Body of pancreas (tissue), 4 donors: ENCODE results near the gene LHX3. TPM values are rescaled to one million over a fixed set of nuclear protein-coding genes. Genes with fewer than 3 reads are reported as not detected.

Source experiments
- ATAC-seq: fragments of 150-250 bp; one replicate; pipeline ENCODE4 v1.9.1; 2016
- DNase-seq, 4 donors: peaks; one replicate each; pipeline ENCODE4 v3.0.0-alpha.2; 2019
- H3K27ac ChIP-seq, 4 donors: fragments of 200-600 bp; sonication (generic); 1 replicate in 3 of 4; 2 replicates in 1 of 4; pipeline versions ENCODE4 v1.5.1 to v1.6.1; 2016 to 2019; ENCODE audit warnings: mild to moderate bottlenecking in 1 of 4, mixed read lengths in 1 of 4, moderate library complexity in 1 of 4
- H3K27me3 ChIP-seq, 2 donors: fragments of 200-600 bp; sonication (generic); one replicate each; pipeline ENCODE4 v1.6.0; 2016; ENCODE audit warnings: mild to moderate bottlenecking in 1 of 2
- H3K36me3 ChIP-seq, 2 donors: fragments of 200-600 bp; sonication (generic); replicated peaks in 1 of 2; 2 replicates each; pipeline ENCODE4 v1.5.1; 2016; ENCODE audit warnings: low read depth in 2 of 2; ENCODE audit not compliant: insufficient read depth in 1 of 2
- H3K4me1 ChIP-seq: fragments of 200-600 bp; sonication (generic); one replicate; pipeline ENCODE4 v1.6.0; 2016
- H3K4me3 ChIP-seq, 2 donors: fragments of 200-600 bp; sonication (generic); 1 replicate in 1 of 2; 2 replicates in 1 of 2; pipeline ENCODE4 v1.5.1; 2016 to 2019
- H3K9me3 ChIP-seq, 3 donors: fragments of 200-600 bp; sonication (generic); 1 replicate in 2 of 3; 2 replicates in 1 of 3; pipeline ENCODE4 v1.5.1; 2016
- CTCF ChIP-seq, 7 experiments: fragments of 450-650 bp in 4 of 7; fragments of 200-600 bp in 3 of 7; sonication (generic) in 3 of 7; IDR thresholded peaks; one replicate each; pipeline ENCODE4 v1.5.1; 2016 to 2019; ENCODE audit warnings: antibody characterized with exemption in 7 of 7
- POLR2A ChIP-seq, 3 donors: fragments of 450-650 bp; IDR thresholded peaks; one replicate each; pipeline ENCODE4 v1.6.1; 2016; ENCODE audit warnings: antibody characterized with exemption in 3 of 3, mild to moderate bottlenecking in 2 of 3
- WGBS, 2 donors: methylation state at CpG; one replicate each; pipeline ENCODE4 v1.1.5; 2017; 5-methylcytosine and 5-hydroxymethylcytosine counted together
- intact Hi-C: fragments of 100-400 bp; cut with DNase I; formaldehyde crosslinking; loops from one replicate; pipeline ENCODE4 v1.15.1; 2023
- total RNA-seq, 2 donors: library from RNA; depleted of rRNA; stranded (reverse); fragments of >200 nt; gene quantifications; one replicate each; pipeline ENCODE4 v1.1.0, GENCODE V29; 2016

Gene LHX3
- total RNA-seq, 2 donors from 2014 or later = not detected

GRCh38 chr9:136251264-136252115 is 46.6 kb upstream of the LHX3 start:
- H3K27ac ChIP-seq = peak overlapping the region; percentile 87 to 93 (median 92)

GRCh38 chr9:136250676-136251075 is 45.7 kb upstream of the LHX3 start:
- H3K9me3 ChIP-seq = no peaks in the 10 kb centered on the region
- H3K27ac ChIP-seq = peak overlapping the region; percentile 87 to 93 (median 92)
- H3K27me3 ChIP-seq = no peaks in the 10 kb centered on the region
- no peaks in the 10 kb centered on the region for H3K36me3 ChIP-seq
- intact Hi-C loops = no loop called here
- DNase-seq = no peak
- WGBS, 2 donors = 65% methylated on average over 10 of the region's 10 CpGs; no CpG with 5 or more reads in 1 of the 2 donors
- H3K4me3 ChIP-seq = no peak overlapping the region
- H3K4me1 ChIP-seq = peaks cover 69% of the 10 kb centered on the region
- no peak for TF ChIP-seq POLR2A (IDR thresholded peaks at IDR 0.05)
- TF ChIP-seq CTCF (IDR thresholded peaks at IDR 0.05) = no peak
- ATAC-seq = no peak

More at GRCh38 chr9:136251264-136252115, 46.6 kb upstream of the LHX3 start:
- DNase-seq (peak; percentile 45 to 69 (median 66)), ATAC-seq (no peak)
- H3K36me3 ChIP-seq = no peaks in the 10 kb centered on the region
- no peaks in the 10 kb centered on the region for H3K9me3 ChIP-seq
- TF ChIP-seq CTCF (IDR thresholded peaks at IDR 0.05) (no peak), POLR2A (IDR thresholded peaks at IDR 0.05) (peak in 1 of 3 donors; percentile 43)
- 80 to 89% methylated on average over 22 to 32 of the region's 50 CpGs for WGBS, 2 donors
- intact Hi-C loops = no loop called here
- H3K4me1 ChIP-seq = peaks cover 64% of the 10 kb centered on the region
- no peak overlapping the region for H3K4me3 ChIP-seq
- no peaks in the 10 kb centered on the region for H3K27me3 ChIP-seq

- intact Hi-C loops = no loop called here
- peak; percentile 80 for ATAC-seq
Measured at GRCh38 chr9:136249877-136250559, 45.1 kb upstream of the LHX3 start.

More at GRCh38 chr9:136249877-136250559, 45.1 kb upstream of the LHX3 start:
- no peaks in the 10 kb centered on the region for H3K36me3 ChIP-seq
- peak in 4 of 7 experiments; percentile 13 to 27 (median 20) for TF ChIP-seq CTCF (IDR thresholded peaks at IDR 0.05)
- peak in 2 of 3 donors; percentile 35 to 44 for TF ChIP-seq POLR2A (IDR thresholded peaks at IDR 0.05)
- peak overlapping the region; percentile 87 to 93 (median 92) for H3K27ac ChIP-seq
- 9 to 28% methylated on average over 28 to 30 of the region's 30 CpGs for WGBS, 2 donors
- H3K27me3 ChIP-seq = no peaks in the 10 kb centered on the region
- H3K9me3 ChIP-seq = no peaks in the 10 kb centered on the region
- DNase-seq = peak; percentile 91 to 93 (median 93)
- peaks cover 64% of the 10 kb centered on the region for H3K4me1 ChIP-seq
- no peak overlapping the region for H3K4me3 ChIP-seq
